K562 (cell line): Measurements from ENCODE around the gene RASIP1. TPM values are rescaled to one million over a fixed set of nuclear protein-coding genes. Genes with fewer than 3 reads are reported as not detected.

Source experiments
- ATAC-seq: fragments of 200-7000 bp; cut with Tn5 transposase; 3 replicates; pipeline ENCODE4 v1.9.1; 2020; ENCODE audit warnings: moderate library complexity
- BruUV-seq: library from RNA; stranded (reverse); fragments of 400-500 nt; replicated peaks from 2 replicates; lab custom pipeline; 2021; lab: Mats Ljungman, UMichigan
- CTCF ChIA-PET: fragments of 300-600 bp; formaldehyde crosslinking; extraction: SDS; loops from one replicate; lab custom pipeline; 2021; ENCODE audit warnings: low intra/inter-chr PET ratio; lab: Yijun Ruan, JAX
- POLR2A ChIA-PET: fragments of 300-600, 350-650 bp; sonication (Branson Sonifier 250); formaldehyde crosslinking; extraction: SDS; loops from one replicate; lab custom pipeline; 2021; ENCODE audit warnings: antibody characterized with exemption, inconsistent platforms; lab: Yijun Ruan, JAX
- DNase-seq, 4 experiments: peaks; one replicate each; pipeline versions ENCODE4 v3.0.0 to v3.0.0-alpha.2; 2011 to 2018; ENCODE audit warnings: low spot score in 3 of 4, mixed read lengths in 3 of 4; ENCODE audit errors: extremely low read depth in 1 of 4
- FAIRE-seq: peaks from 2 replicates; lab custom pipeline; 2011; peaks lifted over from hg19 to GRCh38; lab: Jason Lieb, UNC
- H2AFZ ChIP-seq: 2 replicates; pipeline ENCODE4 v1.6.0; 2011; ENCODE audit warnings: low read depth, low read length, control low read depth, inconsistent platforms
- H3K27ac ChIP-seq: fragments of 200-600 bp; 3 replicates; pipeline ENCODE4 v1.8.0; 2011; ENCODE audit warnings: low read depth, mild to moderate bottlenecking, control low read depth, inconsistent platforms, low read length, moderate library complexity, mixed read lengths; ENCODE audit errors: extremely low read depth
- H3K27me3 ChIP-seq, 2 experiments: fragments of 300-600 bp in 1 of 2; 2 replicates in 1 of 2; 3 replicates in 1 of 2; pipeline versions ENCODE4 v1.6.0 to v1.8.0; 2011; ENCODE audit warnings: inconsistent platforms in 2 of 2, low read length in 2 of 2, mild to moderate bottlenecking in 1 of 2, mixed read lengths in 1 of 2, moderate library complexity in 1 of 2; ENCODE audit not compliant: control insufficient read depth in 2 of 2, insufficient read depth in 2 of 2
- H3K36me3 ChIP-seq: fragments of 300-600 bp; 3 replicates; pipeline ENCODE4 v1.8.0; 2011; ENCODE audit warnings: mild to moderate bottlenecking, low read length, inconsistent platforms; ENCODE audit not compliant: control insufficient read depth, insufficient read depth
- H3K4me1 ChIP-seq, 2 experiments: fragments of 200-600 bp in 1 of 2; replicated peaks in 1 of 2; 2 replicates in 1 of 2; 3 replicates in 1 of 2; pipeline versions ENCODE4 v1.5.1 to v1.8.0; 2011; ENCODE audit warnings: inconsistent platforms in 2 of 2, low read length in 2 of 2, mild to moderate bottlenecking in 1 of 2, mixed read lengths in 1 of 2, moderate library complexity in 1 of 2; ENCODE audit not compliant: control insufficient read depth in 2 of 2, insufficient read depth in 2 of 2
- H3K4me2 ChIP-seq: 2 replicates; pipeline ENCODE4 v1.6.1; 2011; ENCODE audit warnings: low read length, control low read depth, inconsistent platforms, mixed read lengths; ENCODE audit not compliant: insufficient read depth
- H3K4me3 ChIP-seq: fragments of 200-600 bp; sonication (generic), shearing (Covaris generic); 2 replicates; pipeline ENCODE4 v1.5.1; 2016; ENCODE audit warnings: control low read depth, inconsistent platforms
- H3K79me2 ChIP-seq: fragments of 200-600 bp; 3 replicates; pipeline ENCODE4 v1.8.0; 2011; ENCODE audit warnings: low read length, inconsistent platforms; ENCODE audit not compliant: control insufficient read depth, insufficient read depth
- H3K9ac ChIP-seq, 2 experiments: 2 replicates each; pipeline versions ENCODE4 v1.6.0 to v1.6.1; 2011; ENCODE audit warnings: low read depth in 2 of 2, low read length in 2 of 2, control low read depth in 1 of 2, inconsistent platforms in 1 of 2, mild to moderate bottlenecking in 1 of 2, mixed read lengths in 1 of 2; ENCODE audit not compliant: insufficient read depth in 1 of 2
- H3K9me1 ChIP-seq: one replicate; pipeline ENCODE4 v1.6.0; 2011; ENCODE audit warnings: inconsistent platforms, mild to moderate bottlenecking, low read length, moderate library complexity; ENCODE audit not compliant: control insufficient read depth, insufficient read depth
- H3K9me3 ChIP-seq: replicated peaks from 2 replicates; pipeline ENCODE4 v1.5.1; 2011; ENCODE audit warnings: low read depth, low read length, inconsistent platforms; ENCODE audit not compliant: control insufficient read depth, insufficient read depth
- H4K20me1 ChIP-seq: replicated peaks from 2 replicates; pipeline ENCODE4 v1.6.1; 2011; ENCODE audit warnings: low read length, inconsistent platforms, mixed read lengths; ENCODE audit not compliant: control insufficient read depth, insufficient read depth
- AFF4 ChIP-seq: sonication (generic); formaldehyde crosslinking; IDR thresholded peaks from 2 replicates; pipeline ENCODE4 v1.8.0; 2023; ENCODE audit warnings: mild to moderate bottlenecking, missing genetic modification reagents
- HLTF ChIP-seq: fragments of 450-650 bp; IDR thresholded peaks from 2 replicates; pipeline ENCODE4 v1.6.1; 2016
- IFI16 ChIP-seq: fragments of 250-450 bp; sonication (Bioruptor Pico); IDR thresholded peaks from 2 replicates; pipeline ENCODE4 v2.1.2; 2022; ENCODE audit warnings: mild to moderate bottlenecking, inconsistent platforms
- PYGO2 ChIP-seq: fragments of 450-650 bp; IDR thresholded peaks from 2 replicates; pipeline ENCODE4 v1.6.1; 2016; ENCODE audit warnings: mild to moderate bottlenecking, missing genetic modification characterization, moderate library complexity, missing compliant biosample characterization
- ZNF140 ChIP-seq: fragments of 250-450 bp; sonication (Bioruptor Pico); IDR thresholded peaks from 2 replicates; pipeline ENCODE4 v1.8.0; 2021; ENCODE audit warnings: moderate library complexity, mild to moderate bottlenecking, inconsistent platforms
- ZNF3 ChIP-seq: fragments of 250-450 bp; sonication (Bioruptor Pico); IDR thresholded peaks from 2 replicates; pipeline ENCODE4 v1.5.0; 2021; ENCODE audit warnings: mild to moderate bottlenecking, moderate library complexity
- WGBS: fragments of 100-300 bp; shearing (Covaris generic); methylation state at CpG from one replicate; pipeline ENCODE4 v1.1.6; 2016; ENCODE audit warnings: low coverage, mixed read lengths; ENCODE audit not compliant: insufficient coverage; ENCODE audit errors: missing lambda C conversion rate; 5-methylcytosine and 5-hydroxymethylcytosine counted together
- in situ Hi-C: fragments of 300-500 bp; cut with MboI; formaldehyde crosslinking; loops from 4 replicates; pipeline ENCODE4 v1.15.0; 2018; ENCODE audit warnings: inconsistent platforms, mixed read lengths
- intact Hi-C: fragments of 100-400 bp; cut with micrococcal nuclease; formaldehyde crosslinking; loops from 2 replicates; pipeline ENCODE4 v1.14.2; 2022
- polyA plus RNA-seq, 8 experiments: library from polyadenylated mRNA; depleted of rRNA in 4 of 8; stranded (reverse) in 5 of 8; unstranded in 3 of 8; fragments of >200 nt; fragmentation: Nextera tagmentation in 2 of 8; fragmentation: Illumina TruSeq in 1 of 8; extraction: Ambion mirVana in 2 of 8; extraction: Trizol in 1 of 8; gene quantifications; 2 replicates each; pipeline versions ENCODE4 v1.2.1 to v1.2.3, GENCODE V29; 2011 to 2014; ENCODE audit warnings: inconsistent platforms in 1 of 8, missing spikeins in 1 of 8
- total RNA-seq, 7 experiments: library from RNA; depleted of rRNA in 6 of 7; stranded (reverse); fragments of >200 nt in 6 of 7; fragmentation: Illumina TruSeq in 2 of 7; extraction: Trizol in 2 of 7; gene quantifications; 2 replicates each; pipeline versions ENCODE4 v1.2.1 to v1.2.3, GENCODE V29; 2011 to 2021; ENCODE audit warnings: low replicate concordance in 1 of 7

RASIP1 gene
- total and polyA plus RNA-seq, 9 of the 15 experiments (the other 6 are each of a cell fraction or from before 2014, with no cell fraction given): 0.20 to 4.7 (median 1.5) TPM

GRCh38 chr19:48702701-48703100, 37.7 kb downstream of the RASIP1 start:
- WGBS: 62% methylated on average over 13 of the region's 13 CpGs
- ChIA-PET CTCF (no interaction called here), POLR2A (no interaction called here)
- Histone ChIP-seq H3K4me1 (peaks cover 10 to 19% of the 10 kb centered on the region in 2 experiments; a peak in 4 of 5 replicates), H3K9me3 (no peaks in the 10 kb centered on the region), H3K79me2 (no peaks in the 10 kb centered on the region), H3K27me3 (no peaks in the 10 kb centered on the region), H3K9ac (no peak overlapping the region; a peak in 1 of 4 replicates), H3K4me2 (no peak overlapping the region), H3K27ac (no peak overlapping the region), H4K20me1 (no peaks in the 10 kb centered on the region), H3K36me3 (no peaks in the 10 kb centered on the region), H2AFZ (no peak overlapping the region), H3K4me3 (no peak overlapping the region), H3K9me1 (no peaks in the 10 kb centered on the region)
- BruUV-seq: no TSS peak
- TF ChIP-seq AFF4 (no peak), ZNF140 (CRISPR knock-in tag) (no peak), IFI16 (CRISPR knock-in tag) (no peak), ZNF3 (no peak), HLTF (no peak), PYGO2 (no peak)
- DNase-seq (no peak), ATAC-seq (no peak), FAIRE-seq (no peak)
- intact Hi-C loops: no loop called here
- in situ Hi-C loops: no loop called here
